ENCODE measurements around the gene ELAC2. TPM values are rescaled to one million over a fixed set of nuclear protein-coding genes. Genes with fewer than 3 reads are reported as not detected.

The ELAC2 gene
- total RNA-seq, 1 donor from 2014 or later: 41.0 TPM

- H3K36me3 ChIP-seq: peaks cover 56% of the 10 kb centered on the region
- no peaks in the 10 kb centered on the region for H3K9me3 ChIP-seq
- no peak overlapping the region for H3K4me3 ChIP-seq
- ATAC-seq (peak in 1 of 2 donors; percentile 9), DNase-seq (no peak)
- no peaks in the 10 kb centered on the region for H3K4me1 ChIP-seq
- intact Hi-C loops (cut with DNase I): no loop called here
- TF ChIP-seq CTCF (IDR thresholded peaks at IDR 0.05): no peak
- no peak overlapping the region for H3K27ac ChIP-seq
- H3K27me3 ChIP-seq (ENCODE audit: low read depth): no peaks in the 10 kb centered on the region
Measured at GRCh38 chr17:12990041-12990808, 27.6 kb downstream of the ELAC2 start.

- no peak for DNase-seq
- H3K27ac ChIP-seq: no peak overlapping the region
- H3K4me1 ChIP-seq: no peaks in the 10 kb centered on the region
- no peaks in the 10 kb centered on the region for H3K27me3 ChIP-seq (ENCODE audit: low read depth)
- ATAC-seq: no peak
- no peak for TF ChIP-seq CTCF (IDR thresholded peaks at IDR 0.05)
- intact Hi-C loops (cut with DNase I): no loop called here
- H3K36me3 ChIP-seq: peaks cover 25% of the 10 kb centered on the region
- H3K4me3 ChIP-seq: no peak overlapping the region
- no peaks in the 10 kb centered on the region for H3K9me3 ChIP-seq
Measured at GRCh38 chr17:12987120-12987519, 30.7 kb downstream of the ELAC2 start.

GRCh38 chr17:12985431-12986293 lies 32.2 kb downstream of the ELAC2 start:
- no peaks in the 10 kb centered on the region for H3K4me1 ChIP-seq
- no peak overlapping the region for H3K4me3 ChIP-seq
- H3K27me3 ChIP-seq (ENCODE audit: low read depth): no peaks in the 10 kb centered on the region
- H3K27ac ChIP-seq: no peak overlapping the region
- no peak for TF ChIP-seq CTCF (IDR thresholded peaks at IDR 0.05)
- intact Hi-C loops (cut with DNase I): no loop called here
- DNase-seq (no peak), ATAC-seq (no peak)
- H3K36me3 ChIP-seq: peaks cover 10% of the 10 kb centered on the region
- no peaks in the 10 kb centered on the region for H3K9me3 ChIP-seq

DNA sequence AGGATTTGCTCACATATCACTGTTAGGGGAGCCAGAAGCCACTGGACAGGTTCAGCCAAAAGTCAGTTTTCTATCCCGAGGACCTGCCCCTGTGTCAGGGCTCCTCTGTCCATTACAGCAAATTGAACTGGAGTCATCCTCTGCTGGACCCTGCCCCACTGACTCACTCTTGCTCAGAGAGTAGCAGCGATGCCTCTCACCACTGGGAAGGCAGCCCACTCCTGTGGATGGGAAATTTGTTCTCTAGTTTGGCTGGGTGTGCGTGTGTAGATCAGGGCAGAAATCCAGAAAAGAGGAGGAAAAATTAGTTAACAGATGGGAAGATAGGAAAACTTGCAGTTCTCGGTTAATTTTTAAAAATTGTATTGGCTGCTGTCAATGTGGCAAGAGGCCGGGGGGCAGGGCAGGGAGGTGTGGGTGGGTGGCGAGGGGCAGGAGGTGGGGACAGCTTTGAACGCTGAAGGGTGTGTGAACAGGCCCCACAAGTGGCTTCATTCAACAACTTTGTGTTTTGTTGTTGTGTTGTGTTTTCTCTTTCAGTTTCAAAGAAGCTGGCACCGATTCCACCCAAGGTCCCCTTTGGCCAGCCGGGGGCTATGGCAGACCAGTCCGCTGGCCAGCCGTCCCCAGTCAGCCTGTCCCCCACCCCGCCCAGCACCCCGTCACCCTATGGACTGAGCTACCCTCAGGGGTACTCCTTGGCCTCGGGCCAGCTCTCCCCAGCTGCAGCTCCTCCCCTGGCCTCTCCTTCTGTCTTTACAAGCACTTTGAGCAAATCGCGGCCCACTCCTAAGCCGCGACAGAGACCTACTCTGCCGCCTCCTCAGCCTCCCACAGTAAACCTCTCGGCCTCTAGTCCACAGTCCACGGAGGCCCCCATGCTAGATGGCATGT lies 33.6 kb downstream of the ELAC2 start:
- TF ChIP-seq CTCF (IDR thresholded peaks at IDR 0.05): no peak
- H3K27me3 ChIP-seq (ENCODE audit: low read depth): no peaks in the 10 kb centered on the region
- no peak overlapping the region for H3K27ac ChIP-seq
- peak; percentile 49 to 55 for ATAC-seq
- H3K4me1 ChIP-seq: no peaks in the 10 kb centered on the region
- H3K36me3 ChIP-seq: no peaks in the 10 kb centered on the region
- no peak overlapping the region for H3K4me3 ChIP-seq
- intact Hi-C loops (cut with DNase I): no loop called here
- DNase-seq: no peak
- H3K9me3 ChIP-seq: no peaks in the 10 kb centered on the region

GRCh38 chr17:12982224-12982623 lies 35.6 kb downstream of the ELAC2 start:
- DNase-seq (no peak), ATAC-seq (no peak)
- no peak for TF ChIP-seq CTCF (IDR thresholded peaks at IDR 0.05)
- H3K4me3 ChIP-seq: no peak overlapping the region
- no peaks in the 10 kb centered on the region for H3K36me3 ChIP-seq
- no peaks in the 10 kb centered on the region for H3K4me1 ChIP-seq
- no peak overlapping the region for H3K27ac ChIP-seq
- intact Hi-C loops (cut with DNase I): no loop called here
- no peaks in the 10 kb centered on the region for H3K9me3 ChIP-seq
- no peaks in the 10 kb centered on the region for H3K27me3 ChIP-seq (ENCODE audit: low read depth)
